Kasumi-1 (cell line): ENCODE data around the gene FOXO1.

ENCODE experiments used
- DNase-seq, 2 experiments: peaks; one replicate each; lab custom pipeline; 2025; lab: John Stamatoyannopoulos, UW

The FOXO1 gene

DNA sequence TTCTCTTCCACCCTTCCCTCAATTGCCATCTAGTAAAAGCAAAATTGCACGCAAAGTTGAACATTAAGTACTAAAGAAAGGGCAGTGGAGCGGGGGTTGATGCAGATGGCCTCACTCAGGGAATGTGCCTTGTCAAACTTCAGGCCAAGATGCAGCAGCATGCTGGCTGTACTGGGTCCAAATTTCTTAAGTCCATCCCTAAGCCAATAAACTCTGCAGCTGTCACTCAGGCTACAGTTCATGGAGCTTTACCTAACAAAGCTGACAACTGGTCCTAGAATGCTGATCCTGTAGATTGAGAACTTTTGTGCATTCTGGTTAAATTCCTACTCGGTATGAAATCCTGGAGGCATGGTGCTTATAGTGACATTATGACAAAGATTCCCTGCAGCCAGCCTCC is 88.4 kb downstream of the FOXO1 start:
- DNase-seq: no peak

DNA sequence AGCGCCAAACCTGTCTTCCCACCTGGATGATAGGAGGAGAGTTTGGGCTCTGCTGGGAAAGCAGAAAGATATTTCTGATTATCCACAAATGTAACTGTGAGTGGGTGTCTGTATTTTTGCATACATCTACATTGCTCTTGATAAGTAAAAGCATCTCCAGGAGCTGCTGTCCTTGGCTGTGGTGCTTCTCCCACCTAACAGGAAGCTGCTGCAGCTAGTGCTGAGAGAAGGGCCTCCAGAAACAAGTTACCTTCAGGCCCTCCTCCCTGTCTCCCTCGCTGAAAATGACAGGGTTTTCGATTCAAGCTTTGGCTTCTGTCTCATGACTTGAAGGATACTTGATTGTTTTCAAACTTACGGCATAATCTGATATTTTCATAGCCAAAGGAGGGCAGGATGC is 90.1 kb downstream of the FOXO1 start:
- DNase-seq: no peak

DNA sequence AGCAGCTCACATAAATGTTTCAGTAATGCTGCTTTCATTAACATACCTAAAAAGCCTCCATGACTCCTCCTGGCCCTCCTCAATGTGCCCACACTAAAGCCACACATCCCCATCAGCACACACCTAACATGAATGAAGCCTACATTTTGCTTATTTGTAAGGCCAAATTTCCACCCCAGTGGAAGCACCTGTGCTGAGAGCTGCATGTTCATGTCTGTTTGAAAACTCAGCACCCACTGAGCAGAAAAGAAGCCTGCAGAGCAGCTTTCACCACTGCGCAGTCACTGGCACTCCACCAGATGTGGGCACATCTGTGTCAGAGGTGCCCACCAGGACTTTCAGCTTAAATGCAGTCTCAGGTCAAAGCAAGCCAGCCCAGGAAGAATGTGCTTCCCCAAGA is 93.5 kb downstream of the FOXO1 start:
- no peak for DNase-seq

DNA sequence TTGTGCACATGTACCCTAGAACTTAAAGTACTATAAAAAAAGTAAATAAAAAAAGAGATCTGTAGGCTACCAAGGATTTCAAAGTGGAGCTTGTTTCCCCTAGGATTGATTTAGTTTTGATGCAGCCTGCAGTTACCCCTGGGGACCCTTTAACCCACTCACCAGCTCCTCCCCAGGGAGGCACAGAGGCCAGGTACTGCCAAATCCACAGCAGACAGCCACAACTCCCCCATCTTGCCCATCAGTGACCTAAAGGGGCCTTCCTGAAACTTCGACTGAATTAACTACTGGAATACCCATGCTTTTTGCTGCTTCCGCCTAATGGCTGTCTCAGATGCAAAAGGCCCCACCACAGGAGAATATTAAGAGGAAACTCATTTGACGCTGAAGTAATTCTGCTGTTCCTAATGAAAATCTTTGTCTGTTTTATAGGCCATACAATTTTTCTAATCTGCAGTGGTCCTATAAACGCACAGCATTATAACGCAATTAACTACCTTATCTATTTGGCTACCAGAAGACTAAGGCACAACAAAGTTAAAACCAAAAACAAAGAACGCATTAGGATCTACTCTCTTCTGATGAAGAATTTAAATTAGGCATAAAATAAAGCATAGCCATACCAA is 95.0 kb downstream of the FOXO1 start:
- no peak for DNase-seq

DNA sequence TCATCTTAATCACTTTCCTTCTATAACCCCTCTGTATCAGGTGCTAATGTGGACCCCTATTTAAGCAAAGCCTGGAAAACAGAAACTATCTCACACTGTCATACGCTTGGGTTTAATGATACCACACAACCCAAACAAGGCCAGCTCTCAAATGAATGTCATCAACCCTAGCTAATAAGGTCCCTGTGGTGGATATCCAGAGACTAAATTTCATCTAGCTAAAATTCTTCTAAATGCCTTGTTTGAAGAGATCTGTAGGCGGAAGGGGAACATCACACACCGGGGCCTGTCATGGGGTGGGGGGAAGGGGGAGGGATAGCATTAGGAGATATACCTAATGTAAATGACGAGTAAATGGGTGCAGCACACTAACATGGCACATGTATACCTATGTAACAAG is 95.5 kb downstream of the FOXO1 start:
- no peak for DNase-seq

DNA sequence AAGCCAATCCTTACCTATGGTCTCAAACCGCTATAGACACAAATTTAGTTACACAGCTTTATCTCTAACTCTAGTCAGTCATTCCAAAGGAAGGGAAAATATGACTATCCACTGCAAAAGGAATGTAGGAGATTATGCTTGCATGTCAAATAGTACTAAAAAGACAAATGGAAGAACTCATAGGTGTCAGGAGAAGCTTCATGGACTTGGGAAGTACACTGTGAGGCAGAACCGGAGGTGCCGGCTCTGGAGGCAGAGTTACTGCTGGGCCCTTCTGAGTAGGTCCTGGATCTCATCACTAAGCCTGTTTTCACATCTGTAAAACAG is 97.5 kb downstream of the FOXO1 start:
- DNase-seq: no peak

DNA sequence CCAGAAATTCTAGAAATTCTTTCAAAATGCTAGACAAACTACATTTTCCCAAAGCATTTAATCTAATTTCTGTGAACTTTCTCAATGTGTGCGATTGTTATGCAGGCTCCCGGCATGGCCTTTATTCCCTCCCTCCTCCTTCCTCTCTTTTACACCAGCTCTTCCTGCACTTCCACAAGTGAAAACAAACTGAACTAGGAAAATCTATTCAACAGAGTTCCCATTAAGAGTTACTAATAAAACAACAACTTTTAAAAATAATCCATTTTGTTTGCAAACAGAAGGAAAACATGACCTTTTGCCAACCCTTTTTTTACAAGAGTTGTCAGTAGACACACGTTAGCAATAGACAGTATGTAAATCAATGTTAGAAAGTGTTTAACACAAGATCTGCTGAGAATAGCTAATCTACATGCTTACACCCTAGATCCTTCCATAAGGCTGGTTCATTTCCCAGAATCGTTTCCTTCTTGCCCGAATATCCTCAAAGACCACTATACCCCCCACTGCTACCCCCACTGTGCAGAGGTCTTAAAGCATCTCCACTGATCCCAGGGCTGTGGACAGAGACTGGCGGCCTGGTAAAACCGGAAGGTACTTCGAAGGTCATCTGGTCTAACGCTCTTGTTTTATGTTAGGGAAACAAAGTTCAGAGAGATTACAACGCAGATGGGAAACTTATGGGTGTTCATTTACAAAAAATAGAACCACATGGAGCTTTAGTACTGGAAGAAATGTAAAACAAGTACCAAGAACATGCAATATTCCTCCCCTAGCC is 98.0 kb downstream of the FOXO1 start:
- no peak for DNase-seq

DNA sequence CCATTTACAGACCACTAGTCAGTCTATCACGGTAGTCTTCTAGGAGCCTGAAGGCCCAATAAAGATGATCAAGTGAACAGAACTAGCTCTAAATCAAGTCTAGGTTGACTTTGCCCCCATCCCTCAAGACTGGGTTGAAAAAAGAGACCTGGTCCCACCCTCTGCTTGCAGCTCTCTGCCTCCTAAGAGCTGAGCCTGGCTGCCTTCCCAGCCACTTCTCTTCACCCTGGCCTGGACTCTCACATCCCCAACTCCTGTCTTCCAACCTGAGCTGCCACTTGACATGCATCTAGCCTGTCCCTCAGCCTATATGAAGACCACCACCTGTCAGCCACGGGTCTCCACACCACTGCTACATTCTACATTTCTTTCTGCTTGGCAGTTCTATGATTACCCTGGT is 99.6 kb downstream of the FOXO1 start:
- no peak for DNase-seq

DNA sequence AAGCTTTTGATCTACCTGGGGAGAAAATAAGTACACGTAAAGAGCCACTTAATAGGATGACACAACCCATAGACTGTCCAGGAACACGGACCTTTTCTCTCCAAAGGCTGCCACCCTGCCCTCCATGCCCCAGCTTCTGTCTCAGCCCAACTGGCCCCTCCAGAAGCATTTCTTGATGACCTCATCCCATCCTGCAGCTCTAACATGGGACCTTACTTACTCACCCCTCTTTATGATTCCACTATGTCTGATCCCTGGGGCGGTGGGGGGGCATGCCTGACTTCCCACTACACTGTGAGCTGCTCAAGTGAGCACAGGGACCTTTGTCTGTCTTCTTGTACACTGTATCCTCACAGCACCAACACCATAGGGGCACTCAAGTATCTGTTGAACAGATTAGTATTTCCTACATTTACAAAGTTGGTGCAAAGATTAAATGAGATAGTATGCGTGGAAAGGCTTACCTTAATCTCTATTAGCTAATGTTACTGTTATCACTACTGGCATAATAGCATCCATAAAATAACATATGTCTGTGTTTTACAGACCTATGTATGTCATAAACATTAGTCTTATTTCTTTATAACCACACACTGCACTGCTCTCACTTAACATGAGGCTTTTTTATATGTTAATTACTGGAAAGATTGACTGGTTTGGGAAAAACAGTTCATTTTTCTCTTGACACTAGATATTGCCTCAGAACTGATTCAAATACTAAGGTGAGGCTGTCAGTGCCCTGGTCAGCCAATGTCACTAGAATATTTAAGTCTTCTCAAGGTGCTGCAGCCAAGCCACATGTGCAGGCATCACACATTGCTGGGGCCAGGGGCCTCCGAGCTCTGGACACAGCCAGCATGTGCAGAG is 100.9 kb downstream of the FOXO1 start:
- DNase-seq: no peak

DNA sequence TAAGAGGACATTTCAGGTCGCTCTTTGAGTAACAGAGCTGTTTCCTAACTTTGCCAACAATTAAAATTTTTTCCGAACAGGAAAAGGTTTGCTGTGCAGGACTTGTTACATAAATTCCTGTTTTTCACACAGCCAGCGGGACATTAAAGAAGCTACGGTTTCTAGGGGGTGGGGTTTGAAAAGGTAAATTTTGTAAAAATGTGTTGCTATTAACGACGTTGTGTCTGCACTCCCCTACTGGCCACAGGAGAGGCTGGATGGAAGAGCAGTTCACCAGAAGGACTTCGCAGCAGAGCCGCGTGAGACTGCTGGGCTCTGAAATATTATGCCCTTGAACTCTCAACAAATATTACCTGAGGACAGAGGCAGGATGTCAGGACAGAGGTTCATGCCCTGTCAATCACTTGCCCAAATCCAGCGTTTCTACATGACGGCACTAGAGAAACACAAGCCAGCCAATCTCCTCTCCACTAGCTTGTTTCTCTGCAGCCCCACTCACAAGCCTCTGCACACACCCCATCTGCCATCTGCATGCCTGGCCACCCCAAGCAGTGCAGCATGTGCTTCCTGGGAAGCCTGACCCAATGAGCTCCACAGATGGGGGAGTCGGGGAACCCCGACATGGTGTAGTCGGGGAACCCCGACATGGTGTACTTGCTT is 102.0 kb downstream of the FOXO1 start:
- no peak for DNase-seq

DNA sequence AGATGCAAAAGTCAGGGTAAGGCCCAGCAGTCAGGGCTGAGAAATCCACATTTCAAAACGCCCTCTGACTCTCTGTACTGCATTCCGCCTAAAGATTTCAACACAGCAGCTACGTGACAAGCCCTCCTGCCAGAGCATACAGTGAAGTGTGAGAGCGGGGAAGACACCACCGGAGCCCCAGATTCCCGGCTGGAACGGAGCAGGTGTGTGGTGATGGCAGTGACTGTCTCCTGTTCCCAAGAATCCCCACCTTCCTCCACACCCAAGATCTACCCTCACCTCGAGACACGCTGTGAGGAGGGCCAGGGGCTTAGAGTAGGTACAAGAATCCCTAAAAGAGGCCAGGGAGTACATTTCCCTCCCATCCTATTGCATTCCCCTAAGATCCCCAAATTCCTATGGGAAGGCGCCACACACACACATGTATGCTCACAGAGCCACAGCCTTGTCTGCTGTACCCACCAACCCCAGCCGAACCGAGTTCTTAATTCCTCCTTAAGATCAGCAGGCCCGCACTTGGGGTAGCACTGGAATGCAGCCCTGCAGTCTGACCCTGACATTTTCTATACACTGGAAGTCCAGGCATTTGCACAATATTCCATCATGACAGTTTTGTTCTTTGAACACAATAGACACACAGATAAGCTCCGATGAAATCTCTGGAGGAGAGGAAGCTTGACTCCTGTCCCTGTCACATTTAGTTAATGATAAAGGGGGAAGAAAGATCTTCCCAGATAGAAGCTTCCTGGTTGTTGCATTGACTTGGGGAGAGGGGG is 102.9 kb downstream of the FOXO1 start:
- no peak for DNase-seq

DNA sequence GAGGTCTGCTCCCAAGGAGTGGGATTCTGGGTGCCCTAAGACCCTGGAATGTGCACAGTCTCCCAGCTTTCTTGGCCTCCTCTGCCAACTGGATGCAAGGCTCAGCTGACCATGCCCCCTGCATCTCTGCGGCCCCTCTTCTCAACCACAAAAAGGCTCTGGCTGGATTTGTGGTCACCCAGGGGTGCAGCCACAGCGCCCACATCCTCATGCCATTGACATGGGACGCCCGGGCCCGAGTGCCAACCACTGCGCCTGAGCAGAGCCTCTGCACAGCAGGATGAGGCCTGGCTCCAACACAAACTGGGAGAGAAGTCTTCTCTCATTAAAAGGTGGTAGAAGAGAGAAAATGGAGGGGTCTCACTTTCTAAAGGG is 103.5 kb downstream of the FOXO1 start:
- DNase-seq: no peak

DNA sequence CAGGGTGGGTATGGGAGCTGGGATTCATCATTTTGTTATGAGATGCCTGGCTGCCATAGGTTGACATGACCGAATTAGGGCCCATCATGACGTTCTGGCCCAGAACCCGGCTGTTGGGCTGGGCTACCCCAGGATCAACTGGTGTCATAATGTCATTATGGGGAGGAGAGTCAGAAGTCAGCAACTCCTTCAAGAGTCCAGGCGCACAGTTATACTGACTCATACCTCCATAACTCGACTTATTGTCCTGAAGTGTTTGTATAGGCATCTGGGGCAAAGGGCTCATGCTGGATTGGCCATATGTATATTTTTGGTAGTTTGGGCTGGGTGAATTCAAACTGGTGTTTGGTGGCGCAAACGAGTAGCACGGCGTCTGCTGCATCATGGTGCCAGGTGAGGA is 106.5 kb downstream of the FOXO1 start:
- no peak for DNase-seq

DNA sequence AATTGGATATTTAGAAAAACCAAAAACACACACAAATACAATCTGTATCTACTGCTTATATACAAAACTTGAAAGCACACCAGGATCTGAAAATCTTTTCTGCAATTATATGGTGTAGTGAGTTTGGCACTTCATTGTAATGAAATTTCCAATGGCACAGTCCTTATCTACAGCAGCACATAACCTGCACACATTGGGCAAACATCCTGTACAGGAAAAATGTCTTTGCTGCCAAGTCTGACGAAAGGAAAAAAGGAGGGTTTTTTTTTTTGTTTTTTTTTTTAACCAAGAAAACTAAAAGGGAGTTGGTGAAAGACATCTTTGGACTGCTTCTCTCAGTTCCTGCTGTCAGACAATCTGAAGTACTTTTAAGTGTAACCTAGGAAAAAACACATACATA is 107.8 kb downstream of the FOXO1 start:
- no peak for DNase-seq

DNA sequence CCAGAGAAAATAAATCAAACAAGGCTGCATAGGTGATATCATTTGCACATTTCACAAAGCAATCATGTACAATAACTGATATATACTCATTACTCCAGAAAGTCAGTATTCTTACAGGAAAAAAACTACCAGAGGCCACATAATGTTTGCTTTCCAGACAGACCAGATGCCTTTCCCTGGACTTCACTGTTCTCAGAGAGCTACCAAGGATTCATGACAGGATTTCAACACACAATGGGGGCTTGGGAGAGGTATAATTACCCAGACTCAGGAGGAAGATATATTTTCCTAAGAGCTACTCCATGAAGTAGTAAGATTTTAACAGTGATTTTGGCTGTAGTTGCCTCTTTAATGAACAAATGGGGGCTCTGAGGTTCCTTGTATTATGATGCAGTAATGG is 110.0 kb downstream of the FOXO1 start:
- no peak for DNase-seq

DNA sequence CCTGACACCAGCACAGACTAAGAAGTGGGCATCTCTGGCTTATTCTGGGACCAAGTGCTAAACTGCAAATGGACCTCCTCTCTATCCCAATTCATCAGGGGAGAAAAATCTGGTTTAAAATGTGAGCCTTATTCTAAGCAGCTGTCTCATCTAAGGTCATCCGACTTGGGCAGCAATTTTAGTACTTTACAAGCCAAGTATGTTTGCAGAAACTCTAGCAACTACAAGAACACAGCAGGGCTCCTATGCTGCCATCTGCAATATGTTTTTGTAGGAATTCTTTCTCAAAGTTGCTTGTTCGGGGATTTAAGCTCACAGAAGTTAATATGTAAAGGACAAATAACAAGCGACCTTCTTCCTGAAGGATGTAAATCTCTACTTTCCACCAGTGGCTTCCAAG is 113.1 kb downstream of the FOXO1 start:
- no peak for DNase-seq

DNA sequence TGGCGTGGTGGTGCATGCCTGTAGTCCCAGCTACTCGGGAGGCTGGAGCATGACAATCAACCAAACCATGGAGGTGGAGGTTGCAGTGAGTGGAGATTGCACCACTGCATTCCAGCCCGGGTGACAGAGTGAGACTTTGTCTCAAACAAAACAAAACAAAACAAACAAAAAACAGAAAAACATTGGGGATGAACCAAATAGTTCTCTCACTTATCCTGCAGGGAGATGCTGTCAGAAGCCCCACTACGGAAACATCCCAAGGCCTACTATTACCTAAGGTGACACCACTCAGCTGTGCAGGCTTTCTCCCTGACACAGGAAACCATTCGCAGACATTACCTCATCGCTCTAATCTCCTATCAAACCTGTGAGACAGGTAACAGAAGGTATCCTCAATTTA is 113.5 kb downstream of the FOXO1 start:
- DNase-seq: no peak

DNA sequence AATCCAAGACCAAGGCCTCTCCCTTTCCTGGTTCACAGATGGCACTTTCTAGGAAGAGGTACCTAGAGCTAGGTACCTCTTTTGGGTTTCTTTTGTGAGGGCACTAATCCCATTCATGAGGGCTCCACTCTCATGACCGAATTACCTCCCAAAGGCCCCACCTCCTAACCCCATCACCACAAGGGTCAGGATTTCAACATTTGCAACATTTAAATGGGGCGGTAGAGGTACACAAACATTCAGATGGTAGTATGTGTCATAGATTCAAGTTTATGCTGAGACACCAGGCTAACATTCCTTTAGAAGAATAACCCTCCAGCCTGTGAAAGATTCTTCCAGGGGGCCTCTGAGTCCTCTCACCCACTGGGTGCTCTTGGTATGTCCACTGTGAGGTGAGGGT is 116.3 kb downstream of the FOXO1 start:
- DNase-seq: no peak

DNA sequence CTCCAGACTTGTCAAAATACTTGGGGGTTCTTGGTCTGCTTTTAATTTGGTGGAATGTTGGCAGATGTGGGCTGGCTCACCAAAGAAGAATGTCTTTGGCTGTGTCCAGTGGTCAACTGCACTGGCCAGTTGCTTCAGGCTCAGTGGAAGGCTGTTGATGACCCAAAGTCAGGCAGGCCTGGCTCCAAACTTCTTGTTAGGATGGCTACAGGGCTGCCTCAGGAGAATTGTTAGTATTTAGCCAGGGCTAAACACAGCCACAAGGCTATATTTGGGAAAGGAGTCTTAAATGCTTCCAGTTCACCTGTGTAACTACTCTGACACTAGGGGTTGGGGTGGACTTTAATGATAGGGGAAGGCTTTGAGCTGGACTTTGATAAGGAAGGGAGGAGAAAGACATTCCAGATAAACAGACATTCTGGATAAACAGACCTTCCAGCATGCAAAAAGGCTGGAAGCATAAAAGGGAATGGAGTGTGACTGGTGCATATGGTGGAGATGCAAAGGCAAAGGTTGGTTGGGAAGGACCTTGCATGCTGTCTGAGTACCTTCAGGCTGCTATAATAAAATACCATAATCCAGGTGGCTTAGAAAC is 116.8 kb downstream of the FOXO1 start:
- no peak for DNase-seq

DNA sequence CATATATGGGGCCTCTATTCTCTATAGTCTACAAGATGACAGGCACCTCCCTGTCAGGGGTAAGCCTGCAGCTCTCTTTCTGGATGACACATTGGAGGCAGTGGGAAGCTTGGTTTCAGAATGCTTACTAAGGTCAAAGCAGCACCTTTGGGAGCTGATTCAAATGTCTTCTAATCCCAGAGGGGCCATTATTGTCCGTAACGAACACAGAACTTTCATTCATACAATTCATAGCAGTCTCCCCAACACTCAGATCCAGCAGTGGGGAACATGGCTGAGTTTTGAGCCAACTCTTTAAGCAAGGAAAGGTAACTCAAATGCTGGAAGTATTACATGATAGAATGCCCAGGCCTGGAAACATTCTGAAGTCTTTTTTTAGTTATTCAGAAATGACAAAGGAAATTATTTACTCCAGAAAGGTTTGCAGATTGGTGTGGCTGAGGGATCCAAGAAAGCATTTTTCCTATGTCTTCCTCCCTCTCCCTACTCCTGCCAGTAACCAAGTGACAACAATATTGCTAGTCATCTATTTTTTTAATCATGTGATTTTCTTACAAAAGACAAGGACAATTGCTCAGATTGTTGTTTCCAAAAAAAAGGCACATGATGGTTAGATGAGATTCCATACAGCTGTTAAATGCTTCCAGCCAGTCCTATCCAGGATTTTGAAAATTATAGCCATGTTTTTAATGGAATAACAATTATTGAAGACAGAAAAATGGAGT is 118.7 kb downstream of the FOXO1 start:
- no peak for DNase-seq

DNA sequence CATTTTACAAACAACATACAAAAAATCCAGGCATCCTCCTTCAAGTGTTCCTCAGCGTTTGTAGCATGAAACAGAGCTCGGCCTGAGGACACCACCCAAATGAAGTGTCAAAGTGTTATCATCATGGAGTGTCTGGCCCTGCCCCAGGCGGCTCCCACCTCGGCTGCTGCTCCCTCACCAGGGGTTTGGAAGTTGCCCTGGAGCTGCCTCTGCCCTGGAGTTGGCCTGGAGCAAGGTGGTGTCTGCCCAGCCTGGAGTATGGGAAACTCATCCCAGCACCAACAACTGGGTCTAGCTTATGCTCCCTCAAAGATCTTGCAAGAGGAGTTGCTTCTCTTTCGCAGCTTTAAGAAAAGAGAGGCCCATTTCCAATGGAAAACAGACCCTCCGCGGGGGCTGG is 120.4 kb downstream of the FOXO1 start:
- DNase-seq: no peak
